GM18526 (cell line): ENCODE data around the gene PODN.

Source experiments
- POLR2A ChIP-seq: IDR thresholded peaks from 3 replicates; pipeline ENCODE4 v1.6.1; 2011; ENCODE audit not compliant: insufficient read length; ENCODE audit errors: extremely low read depth

PODN gene

GRCh38 chr1:53044926-53045325 is 17.1 kb upstream of the PODN start:
- TF ChIP-seq POLR2A = no peak

- TF ChIP-seq POLR2A = no peak
These were observed 15.1 kb upstream of the PODN start for GRCh38 chr1:53046930-53047329.

GRCh38 chr1:53047737-53048736 is 14.0 kb upstream of the PODN start:
- TF ChIP-seq POLR2A = no peak

GRCh38 chr1:53048960-53049573 is 12.9 kb upstream of the PODN start:
- TF ChIP-seq POLR2A = no peak

- TF ChIP-seq POLR2A = no peak
These were observed 12.4 kb upstream of the PODN start for GRCh38 chr1:53049574-53049967.

- TF ChIP-seq POLR2A = no peak
These were observed 11.7 kb upstream of the PODN start for GRCh38 chr1:53050310-53050709.

GRCh38 chr1:53051676-53052075 is 10.3 kb upstream of the PODN start:
- no peak for TF ChIP-seq POLR2A

- TF ChIP-seq POLR2A = no peak
These were observed 4.9 kb upstream of the PODN start for GRCh38 chr1:53057127-53057526.

GRCh38 chr1:53060579-53060978 is 1.4 kb upstream of the PODN start:
- no peak for TF ChIP-seq POLR2A

- no peak for TF ChIP-seq POLR2A
These were observed 722 bp upstream of the PODN start for GRCh38 chr1:53061123-53061858.

- TF ChIP-seq POLR2A = no peak
These were observed 937 bp downstream of the PODN start for GRCh38 chr1:53062708-53063591.

- no peak for TF ChIP-seq POLR2A
These were observed 1.9 kb downstream of the PODN start for GRCh38 chr1:53063744-53064515.

GRCh38 chr1:53065391-53065790 is 3.4 kb downstream of the PODN start:
- TF ChIP-seq POLR2A = no peak

GRCh38 chr1:53066488-53066887 is 4.5 kb downstream of the PODN start:
- no peak for TF ChIP-seq POLR2A
